GM12878 (cell line): Measurements from ENCODE around the gene FAM186B. TPM values are rescaled to one million over a fixed set of nuclear protein-coding genes. Genes with fewer than 3 reads are reported as not detected.

Experiments
- ATAC-seq: fragments of 200-7000 bp; cut with Tn5 transposase; 3 replicates; pipeline ENCODE4 v1.9.1; 2020; ENCODE audit warnings: mild to moderate bottlenecking, moderate library complexity
- BruUV-seq: library from RNA; stranded (reverse); fragments of 400-500 nt; replicated peaks from 2 replicates; lab custom pipeline; 2021; lab: Mats Ljungman, UMichigan
- CTCF ChIA-PET: fragments of 300-600 bp; sonication (Branson Sonifier 250); formaldehyde crosslinking; extraction: SDS; loops from one replicate; lab custom pipeline; 2021; ENCODE audit warnings: inconsistent platforms; lab: Yijun Ruan, JAX
- POLR2A ChIA-PET: fragments of 350-600 bp; formaldehyde crosslinking; extraction: SDS; loops from one replicate; lab custom pipeline; 2021; ENCODE audit warnings: inconsistent platforms; lab: Charles Lee
- RAD21 ChIA-PET: fragments of 300-600 bp; sonication (Branson Sonifier 250); formaldehyde crosslinking; loops from one replicate; lab custom pipeline; 2023; ENCODE audit warnings: antibody characterized with exemption; ENCODE audit not compliant: unreplicated experiment; lab: Charles Lee
- SMC1A ChIA-PET: fragments of 300-600 bp; sonication (Branson Sonifier 250); formaldehyde crosslinking; loops from one replicate; lab custom pipeline; 2023; ENCODE audit not compliant: unreplicated experiment, uncharacterized antibody; lab: Charles Lee
- DNase-seq: peaks from one replicate; pipeline ENCODE4 v3.0.0-alpha.2; 2011; ENCODE audit warnings: low read depth, low spot score
- FAIRE-seq: peaks from 3 replicates; lab custom pipeline; 2011; peaks lifted over from hg19 to GRCh38; lab: Jason Lieb, UNC
- H2AFZ ChIP-seq: 2 replicates; pipeline ENCODE4 v1.6.0; 2011; ENCODE audit warnings: low read depth, low read length, control low read depth; ENCODE audit not compliant: control insufficient read depth
- H3K27ac ChIP-seq: 2 replicates; pipeline ENCODE4 v1.5.1; 2011; ENCODE audit warnings: control low read depth; ENCODE audit not compliant: control insufficient read depth, insufficient read depth
- H3K27me3 ChIP-seq, 2 experiments: replicated peaks in 1 of 2; 2 replicates each; pipeline versions ENCODE4 v1.6.0 to v1.6.1; 2011; ENCODE audit warnings: low read length in 1 of 2; ENCODE audit not compliant: control insufficient read depth in 2 of 2, insufficient read depth in 2 of 2
- H3K36me3 ChIP-seq, 2 experiments: 2 replicates each; pipeline ENCODE4 v1.5.1; 2011; ENCODE audit warnings: low read length in 1 of 2; ENCODE audit not compliant: control insufficient read depth in 2 of 2, insufficient read depth in 2 of 2
- H3K4me1 ChIP-seq: 2 replicates; pipeline ENCODE4 v1.6.1; 2011; ENCODE audit warnings: mild to moderate bottlenecking, low read length, moderate library complexity, mixed read lengths; ENCODE audit not compliant: control insufficient read depth, insufficient read depth
- H3K4me2 ChIP-seq: 2 replicates; pipeline ENCODE4 v1.6.0; 2011; ENCODE audit warnings: control low read depth; ENCODE audit not compliant: control insufficient read depth, insufficient read depth
- H3K4me3 ChIP-seq: fragments of 200-600 bp; sonication (generic); 2 replicates; pipeline ENCODE4 v1.5.1; 2016
- H3K79me2 ChIP-seq: 2 replicates; pipeline ENCODE4 v1.6.0; 2011; ENCODE audit warnings: low read length; ENCODE audit not compliant: control insufficient read depth, insufficient read depth
- H3K9ac ChIP-seq: 2 replicates; pipeline ENCODE4 v1.8.0; 2011; ENCODE audit warnings: low read length, control low read depth, mixed read lengths; ENCODE audit not compliant: control insufficient read depth, insufficient read depth
- H3K9me3 ChIP-seq: replicated peaks from 3 replicates; pipeline ENCODE4 v1.5.1; 2011; ENCODE audit warnings: mild to moderate bottlenecking, low read length; ENCODE audit not compliant: control insufficient read depth, insufficient read depth
- H4K20me1 ChIP-seq: 2 replicates; pipeline ENCODE4 v1.6.0; 2011; ENCODE audit not compliant: control insufficient read depth, insufficient read depth
- ASH2L ChIP-seq: fragments of 300-600, 200-600 bp; sonication (generic); IDR thresholded peaks from 2 replicates; pipeline ENCODE4 v1.6.1; 2017; ENCODE audit warnings: low read depth, mild to moderate bottlenecking, borderline replicate concordance
- ATF7 ChIP-seq: fragments of 450-650 bp; IDR thresholded peaks from 2 replicates; pipeline ENCODE4 v1.6.1; 2016; ENCODE audit warnings: low read depth, mild to moderate bottlenecking
- EGR1 ChIP-seq, 2 experiments: IDR thresholded peaks; 1 replicate in 1 of 2; 2 replicates in 1 of 2; pipeline ENCODE4 v1.6.1; 2011 to 2012; ENCODE audit warnings: low read depth in 2 of 2, low read length in 2 of 2, borderline replicate concordance in 1 of 2, mild to moderate bottlenecking in 1 of 2, moderate library complexity in 1 of 2
- MTA2 ChIP-seq: fragments of 450-650 bp; IDR thresholded peaks from 2 replicates; pipeline ENCODE4 v1.6.1; 2016; ENCODE audit warnings: low read depth, mild to moderate bottlenecking, moderate library complexity
- MTA3 ChIP-seq: IDR thresholded peaks from 2 replicates; pipeline ENCODE4 v1.6.1; 2012; ENCODE audit warnings: low read length, inconsistent platforms, borderline replicate concordance
- NBN ChIP-seq: fragments of 450-650 bp; IDR thresholded peaks from 2 replicates; pipeline ENCODE4 v1.6.1; 2016
- PAX8 ChIP-seq: fragments of 450-650 bp; IDR thresholded peaks from 2 replicates; pipeline ENCODE4 v1.6.1; 2017; ENCODE audit warnings: mild to moderate bottlenecking, moderate library complexity
- POLR2A ChIP-seq: IDR thresholded peaks from 2 replicates; pipeline ENCODE4 v1.6.1; 2011; ENCODE audit warnings: low read depth, mild to moderate bottlenecking, low read length
- RAD51 ChIP-seq: fragments of 450-650 bp; IDR thresholded peaks from 2 replicates; pipeline ENCODE4 v1.6.1; 2016; ENCODE audit warnings: moderate library complexity, mild to moderate bottlenecking, inconsistent platforms
- RCOR1 ChIP-seq: conservative IDR thresholded peaks from 2 replicates; pipeline ENCODE4 v1.6.1; 2012; ENCODE audit warnings: low read depth, low read length, improper control_type of control experiment
- RELB ChIP-seq: fragments of 450-650 bp; IDR thresholded peaks from 2 replicates; pipeline ENCODE4 v1.6.1; 2017; ENCODE audit warnings: low read depth, mild to moderate bottlenecking, moderate library complexity
- SKIL ChIP-seq: fragments of 450-650 bp; IDR thresholded peaks from 2 replicates; pipeline ENCODE4 v1.6.1; 2017; ENCODE audit warnings: mild to moderate bottlenecking, low read depth, inconsistent platforms; ENCODE audit not compliant: poor library complexity, severe bottlenecking
- SP1 ChIP-seq: IDR thresholded peaks from one replicate; pipeline ENCODE4 v1.6.1; 2011; ENCODE audit warnings: low read depth, low read length
- ZBTB4 ChIP-seq: fragments of 450-650 bp; formaldehyde crosslinking; IDR thresholded peaks from 2 replicates; pipeline ENCODE4 v1.4.0; 2022; ENCODE audit warnings: mild to moderate bottlenecking, moderate library complexity
- ZNF274 ChIP-seq: IDR thresholded peaks from one replicate; pipeline ENCODE4 v1.8.0; 2011; ENCODE audit not compliant: insufficient read length, insufficient read depth
- WGBS: methylation state at CpG from one replicate; pipeline ENCODE4 v1.1.6; 2016; ENCODE audit warnings: low lambda C conversion rate; ENCODE audit not compliant: insufficient replicate concordance, insufficient coverage; ENCODE audit errors: missing lambda C conversion rate; 5-methylcytosine and 5-hydroxymethylcytosine counted together
- in situ Hi-C: fragments of 300-500 bp; cut with MboI; formaldehyde crosslinking; loops from 9 replicates; pipeline ENCODE4 v1.14.3; 2018; ENCODE audit warnings: mixed read lengths
- intact Hi-C: fragments of 100-400 bp; cut with micrococcal nuclease; formaldehyde crosslinking; loops from one replicate; pipeline ENCODE4 v1.14.2; 2022; ENCODE audit not compliant: unreplicated experiment
- polyA plus RNA-seq, 11 experiments: library from polyadenylated mRNA; depleted of rRNA in 4 of 11; unstranded in 6 of 11; stranded (reverse) in 5 of 11; fragments of >200 nt; fragmentation: Nextera tagmentation in 4 of 11; fragmentation: Illumina TruSeq in 1 of 11; extraction: Ambion mirVana in 4 of 11; extraction: Trizol in 1 of 11; gene quantifications; 1 replicate in 1 of 11; 2 replicates in 10 of 11; pipeline versions ENCODE4 v1.2.1 to v1.2.3, GENCODE V29; 2011 to 2016; ENCODE audit warnings: inconsistent platforms in 2 of 11, missing spikeins in 2 of 11, low read depth in 1 of 11
- total RNA-seq, 4 experiments: library from RNA; depleted of rRNA in 3 of 4; stranded (reverse); fragments of >200 nt in 3 of 4; fragmentation: Illumina TruSeq in 1 of 4; extraction: Trizol in 1 of 4; gene quantifications; 2 replicates each; pipeline versions ENCODE4 v1.2.1 to v1.2.3, GENCODE V29; 2013 to 2021

Gene FAM186B
- total and polyA plus RNA-seq, 10 of the 15 experiments (the other 5 are each of a cell fraction or from before 2014, with no cell fraction given): 0.13 to 0.79 (median 0.51) TPM

- Histone ChIP-seq H2AFZ (no peak overlapping the region), H3K9me3 (no peaks in the 10 kb centered on the region), H3K4me2 (no peak overlapping the region), H3K4me1 (no peaks in the 10 kb centered on the region), H3K27me3 (no peaks in the 10 kb centered on the region), H3K4me3 (no peak overlapping the region), H3K36me3 (peaks cover 36 to 55% of the 10 kb centered on the region in 2 experiments), H3K27ac (no peak overlapping the region), H4K20me1 (no peaks in the 10 kb centered on the region), H3K9ac (no peak overlapping the region), H3K79me2 (no peaks in the 10 kb centered on the region)
- 97% methylated on average over 12 of the region's 12 CpGs for WGBS
- ATAC-seq (no peak), FAIRE-seq (no peak), DNase-seq (no peak)
- in situ Hi-C loops: loop anchor here (10.0 kb wide), 1 partner anchor 188 kb away; no protein-coding TSS in a partner anchor
- ChIA-PET SMC1A (interaction anchor here (0.7 to 10.9 kb wide), 8 partner anchors 9 to 60 kb away, joined by 3 to 191 read pairs (median 6); partner anchors contain the start of genes FMNL3 and PRPF40B), CTCF (interaction anchor here (0.8 to 20.4 kb wide), 5 partner anchors 9 to 103 kb away, joined by 3 to 486 read pairs (median 5); partner anchors contain the start of gene FMNL3), RAD21 (interaction anchor here (1.2 to 2.6 kb wide), 3 partner anchors 58 to 62 kb away, joined by 3 to 10 read pairs (median 3); no protein-coding TSS in a partner anchor), POLR2A (interaction anchor here (1.0 to 3.9 kb wide), 3 partner anchors 14 to 57 kb away, joined by 3 to 28 read pairs (median 3); no protein-coding TSS in a partner anchor)
- TF ChIP-seq SP1 (no peak), RELB (no peak), ASH2L (no peak), MTA2 (no peak), NBN (no peak), RAD51 (no peak), ZNF274 (no peak), PAX8 (no peak), ATF7 (no peak), ZBTB4 (no peak), POLR2A (no peak), RCOR1 (no peak), EGR1 (IDR thresholded peaks at IDR 0.05; ENCODE audit: borderline replicate concordance in 1 of 2, low read depth in 2 of 2, low read length in 2 of 2) (no peak), MTA3 (no peak), SKIL (no peak)
- intact Hi-C loops: no loop called here
- no TSS peak for BruUV-seq
Measured at GRCh38 chr12:49646871-49647654, 41.6 kb upstream of the FAM186B start.
